Lower lobe of right lung (tissue), 2 donors: Measurements from ENCODE around the gene UQCR11. TPM values are rescaled to one million over a fixed set of nuclear protein-coding genes. Genes with fewer than 3 reads are reported as not detected.

Source experiments
- ATAC-seq, 2 donors: fragments of 200-7000 bp; cut with Tn5 transposase; one replicate each; pipeline ENCODE4 v1.9.1; 2020 to 2022; ENCODE audit warnings: mild to moderate bottlenecking in 2 of 2, moderate library complexity in 2 of 2
- DNase-seq: peaks from one replicate; pipeline ENCODE4 v3.0.0-alpha.2; 2020
- H3K27ac ChIP-seq: fragments of 200-600 bp; one replicate; pipeline ENCODE4 v1.8.0; 2022
- H3K27me3 ChIP-seq: fragments of 200-600 bp; one replicate; pipeline ENCODE4 v1.8.0; 2022; ENCODE audit warnings: low read depth
- H3K36me3 ChIP-seq: fragments of 200-600 bp; one replicate; pipeline ENCODE4 v1.8.0; 2022; ENCODE audit warnings: mild to moderate bottlenecking
- H3K4me1 ChIP-seq: fragments of 200-600 bp; one replicate; pipeline ENCODE4 v1.8.0; 2022
- H3K4me3 ChIP-seq: fragments of 200-600 bp; one replicate; pipeline ENCODE4 v1.8.0; 2022; ENCODE audit warnings: mild to moderate bottlenecking
- H3K9me3 ChIP-seq: fragments of 200-600 bp; one replicate; pipeline ENCODE4 v1.8.0; 2022
- intact Hi-C: fragments of 100-400 bp; cut with DNase I; formaldehyde crosslinking; loops from one replicate; pipeline ENCODE4 v1.11.0; 2022
- total RNA-seq: library from RNA; stranded (reverse); fragmentation: NEBNext Ultra II Directional; extraction: Animal tissue kit (Norgen Biotek cat#: 25700); gene quantifications from one replicate; pipeline ENCODE4 v1.2.1, GENCODE V29; 2021
- TF ChIP-seq, protein P1 (sequence below): fragments of 200-600 bp; IDR thresholded peaks from one replicate; pipeline ENCODE4 v1.8.0; 2022; ENCODE audit warnings: antibody characterized with exemption, mild to moderate bottlenecking
- donor health status: DM: no; HTN: yes; CAD: no; lungs with severe emphysema.

The UQCR11 gene
- total RNA-seq, 1 donor from 2014 or later: 164 TPM

GRCh38 chr19:1618157-1619093, 13.2 kb upstream of the UQCR11 start:
- peaks cover 84% of the 10 kb centered on the region for H3K36me3 ChIP-seq
- intact Hi-C loops: no loop called here

GRCh38 chr19:1616875-1617274, 11.6 kb upstream of the UQCR11 start:
- Histone ChIP-seq H3K9me3 (no peaks in the 10 kb centered on the region), H3K27me3 (no peaks in the 10 kb centered on the region), H3K36me3 (peaks cover 86% of the 10 kb centered on the region), H3K4me3 (no peak overlapping the region), H3K27ac (no peak overlapping the region), H3K4me1 (no peaks in the 10 kb centered on the region)
- intact Hi-C loops: no loop called here
- DNase-seq (no peak), ATAC-seq (no peak)
- TF ChIP-seq, protein P1, sequence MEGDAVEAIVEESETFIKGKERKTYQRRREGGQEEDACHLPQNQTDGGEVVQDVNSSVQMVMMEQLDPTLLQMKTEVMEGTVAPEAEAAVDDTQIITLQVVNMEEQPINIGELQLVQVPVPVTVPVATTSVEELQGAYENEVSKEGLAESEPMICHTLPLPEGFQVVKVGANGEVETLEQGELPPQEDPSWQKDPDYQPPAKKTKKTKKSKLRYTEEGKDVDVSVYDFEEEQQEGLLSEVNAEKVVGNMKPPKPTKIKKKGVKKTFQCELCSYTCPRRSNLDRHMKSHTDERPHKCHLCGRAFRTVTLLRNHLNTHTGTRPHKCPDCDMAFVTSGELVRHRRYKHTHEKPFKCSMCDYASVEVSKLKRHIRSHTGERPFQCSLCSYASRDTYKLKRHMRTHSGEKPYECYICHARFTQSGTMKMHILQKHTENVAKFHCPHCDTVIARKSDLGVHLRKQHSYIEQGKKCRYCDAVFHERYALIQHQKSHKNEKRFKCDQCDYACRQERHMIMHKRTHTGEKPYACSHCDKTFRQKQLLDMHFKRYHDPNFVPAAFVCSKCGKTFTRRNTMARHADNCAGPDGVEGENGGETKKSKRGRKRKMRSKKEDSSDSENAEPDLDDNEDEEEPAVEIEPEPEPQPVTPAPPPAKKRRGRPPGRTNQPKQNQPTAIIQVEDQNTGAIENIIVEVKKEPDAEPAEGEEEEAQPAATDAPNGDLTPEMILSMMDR: no peak

More at GRCh38 chr19:1618157-1619093, 13.2 kb upstream of the UQCR11 start:
- DNase-seq: no peak
- TF ChIP-seq, protein P1: peak; percentile 15
- H3K27me3 ChIP-seq: no peaks in the 10 kb centered on the region
- H3K9me3 ChIP-seq: no peaks in the 10 kb centered on the region
- no peak overlapping the region for H3K27ac ChIP-seq
- peak; percentile 40 to 49 for ATAC-seq
- H3K4me3 ChIP-seq: no peak overlapping the region
- H3K4me1 ChIP-seq: no peaks in the 10 kb centered on the region

DNA sequence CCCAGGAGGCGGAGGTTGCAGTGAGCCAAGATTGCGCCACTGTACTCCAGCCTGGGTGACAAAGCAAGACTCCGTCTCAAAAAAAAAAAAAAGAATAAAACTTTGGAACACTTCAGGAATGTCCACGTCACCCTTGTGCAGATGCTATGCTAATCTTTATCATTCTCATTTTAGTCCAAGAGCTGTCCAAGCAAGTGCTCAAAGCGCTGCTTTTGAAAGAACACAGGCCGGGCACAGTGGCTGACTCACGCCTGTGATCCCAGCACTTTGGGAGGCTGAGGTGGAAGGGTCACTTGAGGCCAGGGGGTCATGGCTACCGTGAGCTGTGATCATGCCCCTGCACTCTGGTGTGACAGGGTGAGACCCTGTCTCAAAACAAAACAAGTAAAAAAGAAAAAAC, 11.1 kb upstream of the UQCR11 start:
- ATAC-seq: no peak
- Histone ChIP-seq H3K27ac (no peak overlapping the region), H3K27me3 (no peaks in the 10 kb centered on the region), H3K36me3 (peaks cover 85% of the 10 kb centered on the region), H3K4me3 (no peak overlapping the region), H3K9me3 (no peaks in the 10 kb centered on the region), H3K4me1 (no peaks in the 10 kb centered on the region)
- no peak for DNase-seq
- intact Hi-C loops: no loop called here
- TF ChIP-seq, protein P1: no peak

DNA sequence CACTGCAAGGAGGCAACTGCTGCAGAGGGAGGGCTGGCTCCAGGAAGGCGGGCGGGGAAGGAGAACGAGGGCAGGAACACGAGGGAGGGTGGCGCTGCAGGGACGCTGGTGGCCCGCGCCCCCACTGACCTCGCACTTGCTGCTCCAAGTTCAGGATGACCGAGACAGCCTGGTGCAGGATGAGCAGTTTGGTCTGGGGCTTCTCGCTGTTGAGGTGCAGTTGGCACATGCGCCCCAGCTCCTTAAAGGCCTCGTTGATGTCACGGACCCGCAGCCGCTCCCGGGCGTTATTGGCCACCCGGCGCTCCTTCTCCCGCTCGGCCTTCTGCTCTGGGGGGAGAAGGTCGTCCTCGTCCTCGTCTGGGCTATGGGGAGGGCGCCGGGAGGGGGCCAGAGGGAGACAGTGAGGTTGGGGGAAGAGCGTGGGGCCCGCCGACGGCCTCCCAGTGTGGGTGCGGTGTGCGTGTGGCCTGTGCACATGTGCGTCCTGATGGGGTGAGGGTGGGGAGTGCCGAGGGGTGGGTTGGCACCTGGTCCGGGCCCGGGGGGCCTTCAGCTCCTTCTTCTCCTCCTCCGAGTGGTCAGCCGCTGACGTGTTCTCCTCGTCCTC, 10.0 kb upstream of the UQCR11 start:
- DNase-seq (no peak), ATAC-seq (no peak)
- intact Hi-C loops: no loop called here
- TF ChIP-seq, protein P1: no peak
- Histone ChIP-seq H3K27ac (no peak overlapping the region), H3K4me1 (no peaks in the 10 kb centered on the region), H3K9me3 (no peaks in the 10 kb centered on the region), H3K36me3 (peaks cover 79% of the 10 kb centered on the region), H3K4me3 (no peak overlapping the region), H3K27me3 (no peaks in the 10 kb centered on the region)

GRCh38 chr19:1613808-1614570, 8.7 kb upstream of the UQCR11 start:
- no peak for ATAC-seq
- no peaks in the 10 kb centered on the region for H3K9me3 ChIP-seq
- TF ChIP-seq, protein P1: no peak
- H3K36me3 ChIP-seq: peaks cover 66% of the 10 kb centered on the region
- no peak overlapping the region for H3K4me3 ChIP-seq
- no peaks in the 10 kb centered on the region for H3K27me3 ChIP-seq
- DNase-seq: no peak
- no peak overlapping the region for H3K27ac ChIP-seq
- peaks cover 8% of the 10 kb centered on the region for H3K4me1 ChIP-seq
- intact Hi-C loops: no loop called here
